A673 (cell line): ENCODE measurements around the gene FAM89A. TPM values are rescaled to one million over a fixed set of nuclear protein-coding genes. Genes with fewer than 3 reads are reported as not detected.
"Not testable (repeated sequence)": the region's sequence is repeated elsewhere in the genome, so short reads cannot be mapped to it uniquely, and the experiment has no call there.

Source experiments
- BruUV-seq: library from RNA; stranded (reverse); fragments of 400-500 nt; replicated peaks from 2 replicates; lab custom pipeline; 2021; lab: Mats Ljungman, UMichigan
- CTCF ChIA-PET: fragments of 300-600 bp; sonication (Branson Sonifier 250); formaldehyde crosslinking; loops from one replicate; lab custom pipeline; 2022; ENCODE audit warnings: antibody characterized with exemption; lab: Charles Lee
- POLR2A ChIA-PET: fragments of 300-600 bp; sonication (Branson Sonifier 250); formaldehyde crosslinking; loops from one replicate; lab custom pipeline; 2022; ENCODE audit warnings: antibody characterized with exemption; ENCODE audit not compliant: low non-redundant PET; lab: Charles Lee
- DNase-seq: peaks from one replicate; pipeline ENCODE4 v3.0.0-alpha.2; 2015; ENCODE audit warnings: low spot score
- H3K27ac ChIP-seq: fragments of 200-600 bp; sonication (generic); 2 replicates; pipeline ENCODE4 v1.5.1; 2016; ENCODE audit warnings: mixed run types, low read depth, mild to moderate bottlenecking, mixed read lengths, antibody characterized with exemption, low read length; ENCODE audit not compliant: poor library complexity, severe bottlenecking
- H3K27me3 ChIP-seq: fragments of 200-600 bp; sonication (generic); replicated peaks from 2 replicates; pipeline ENCODE4 v1.6.1; 2017; ENCODE audit warnings: mixed run types, low read depth, mild to moderate bottlenecking, mixed read lengths, antibody characterized with exemption, low read length; ENCODE audit not compliant: insufficient read depth, poor library complexity
- H3K36me3 ChIP-seq: fragments of 200-600 bp; sonication (generic); 2 replicates; pipeline ENCODE4 v1.6.1; 2016; ENCODE audit warnings: mixed run types, mild to moderate bottlenecking, mixed read lengths, antibody characterized with exemption, low read length; ENCODE audit not compliant: insufficient read depth, poor library complexity, severe bottlenecking
- H3K4me1 ChIP-seq: fragments of 200-600 bp; sonication (generic); 2 replicates; pipeline ENCODE4 v1.6.1; 2017; ENCODE audit warnings: mixed run types, mild to moderate bottlenecking, mixed read lengths, antibody characterized with exemption, low read length; ENCODE audit not compliant: insufficient read depth, poor library complexity, severe bottlenecking
- H3K4me3 ChIP-seq: fragments of 200-600 bp; sonication (generic); 2 replicates; pipeline ENCODE4 v1.5.1; 2016; ENCODE audit warnings: low read depth, mixed run types, mild to moderate bottlenecking, mixed read lengths, low read length; ENCODE audit not compliant: poor library complexity, severe bottlenecking
- H3K9me3 ChIP-seq: fragments of 200-600 bp; sonication (generic); 2 replicates; pipeline ENCODE4 v1.6.1; 2016; ENCODE audit warnings: mixed run types, low read depth, mild to moderate bottlenecking, mixed read lengths, antibody characterized with exemption, low read length; ENCODE audit not compliant: poor library complexity, severe bottlenecking
- EZH2 ChIP-seq: fragments of 200-600 bp; sonication (generic); IDR thresholded peaks from 2 replicates; pipeline ENCODE4 v1.6.1; 2017; ENCODE audit warnings: borderline replicate concordance, low read depth, mild to moderate bottlenecking, mixed read lengths, antibody characterized with exemption, low read length; ENCODE audit not compliant: poor library complexity, severe bottlenecking
- intact Hi-C: fragments of 100-400 bp; cut with micrococcal nuclease; formaldehyde crosslinking; loops from one replicate; pipeline ENCODE4 v1.10.0; 2022; ENCODE audit not compliant: unreplicated experiment
- total RNA-seq: library from RNA; stranded (reverse); gene quantifications from 2 replicates; pipeline ENCODE4 v1.2.3, GENCODE V29; 2021
- TF ChIP-seq, protein P1 (sequence below): fragments of 300-800, 200-600 bp; sonication (generic); conservative IDR thresholded peaks from 2 replicates; pipeline ENCODE4 v1.5.1; 2017; ENCODE audit warnings: low read depth, mild to moderate bottlenecking, antibody characterized with exemption, low read length, moderate library complexity, mixed read lengths

The FAM89A gene
- total RNA-seq, 1 experiment from 2014 or later = 12.1 TPM

DNA sequence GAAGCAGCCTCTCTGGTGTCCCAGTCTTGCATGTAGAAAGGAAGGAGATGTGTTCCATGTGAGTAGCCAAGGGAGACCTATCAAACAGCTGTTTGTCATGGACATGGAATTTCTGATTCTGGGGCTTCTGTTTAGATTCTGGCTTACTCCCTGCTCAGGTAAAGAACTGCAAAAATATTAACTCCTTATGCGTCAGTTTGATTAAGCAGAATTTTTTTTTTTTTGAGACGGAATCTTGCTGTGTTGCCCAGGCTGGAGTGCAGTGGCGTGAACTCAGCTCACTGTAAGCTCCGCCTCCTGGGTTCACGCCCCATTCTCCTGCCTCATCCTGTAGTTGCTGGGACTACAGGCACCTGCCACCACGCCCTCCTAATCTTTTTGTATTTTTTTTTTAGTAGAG is 54.3 kb downstream of the FAM89A start:
- no peak for DNase-seq
- peaks cover 13% of the 10 kb centered on the region for H3K36me3 ChIP-seq
- peaks cover 5% of the 10 kb centered on the region for H3K4me1 ChIP-seq
- H3K27ac ChIP-seq = no peak overlapping the region
- no peak for TF ChIP-seq EZH2
- TF ChIP-seq, protein P1, sequence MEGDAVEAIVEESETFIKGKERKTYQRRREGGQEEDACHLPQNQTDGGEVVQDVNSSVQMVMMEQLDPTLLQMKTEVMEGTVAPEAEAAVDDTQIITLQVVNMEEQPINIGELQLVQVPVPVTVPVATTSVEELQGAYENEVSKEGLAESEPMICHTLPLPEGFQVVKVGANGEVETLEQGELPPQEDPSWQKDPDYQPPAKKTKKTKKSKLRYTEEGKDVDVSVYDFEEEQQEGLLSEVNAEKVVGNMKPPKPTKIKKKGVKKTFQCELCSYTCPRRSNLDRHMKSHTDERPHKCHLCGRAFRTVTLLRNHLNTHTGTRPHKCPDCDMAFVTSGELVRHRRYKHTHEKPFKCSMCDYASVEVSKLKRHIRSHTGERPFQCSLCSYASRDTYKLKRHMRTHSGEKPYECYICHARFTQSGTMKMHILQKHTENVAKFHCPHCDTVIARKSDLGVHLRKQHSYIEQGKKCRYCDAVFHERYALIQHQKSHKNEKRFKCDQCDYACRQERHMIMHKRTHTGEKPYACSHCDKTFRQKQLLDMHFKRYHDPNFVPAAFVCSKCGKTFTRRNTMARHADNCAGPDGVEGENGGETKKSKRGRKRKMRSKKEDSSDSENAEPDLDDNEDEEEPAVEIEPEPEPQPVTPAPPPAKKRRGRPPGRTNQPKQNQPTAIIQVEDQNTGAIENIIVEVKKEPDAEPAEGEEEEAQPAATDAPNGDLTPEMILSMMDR = no peak
- no peaks in the 10 kb centered on the region for H3K9me3 ChIP-seq
- intact Hi-C loops = no loop called here
- CTCF ChIA-PET = no interaction called here
- BruUV-seq = no TSS peak
- no peaks in the 10 kb centered on the region for H3K27me3 ChIP-seq
- H3K4me3 ChIP-seq = no peak overlapping the region
- POLR2A ChIA-PET = no interaction called here

DNA sequence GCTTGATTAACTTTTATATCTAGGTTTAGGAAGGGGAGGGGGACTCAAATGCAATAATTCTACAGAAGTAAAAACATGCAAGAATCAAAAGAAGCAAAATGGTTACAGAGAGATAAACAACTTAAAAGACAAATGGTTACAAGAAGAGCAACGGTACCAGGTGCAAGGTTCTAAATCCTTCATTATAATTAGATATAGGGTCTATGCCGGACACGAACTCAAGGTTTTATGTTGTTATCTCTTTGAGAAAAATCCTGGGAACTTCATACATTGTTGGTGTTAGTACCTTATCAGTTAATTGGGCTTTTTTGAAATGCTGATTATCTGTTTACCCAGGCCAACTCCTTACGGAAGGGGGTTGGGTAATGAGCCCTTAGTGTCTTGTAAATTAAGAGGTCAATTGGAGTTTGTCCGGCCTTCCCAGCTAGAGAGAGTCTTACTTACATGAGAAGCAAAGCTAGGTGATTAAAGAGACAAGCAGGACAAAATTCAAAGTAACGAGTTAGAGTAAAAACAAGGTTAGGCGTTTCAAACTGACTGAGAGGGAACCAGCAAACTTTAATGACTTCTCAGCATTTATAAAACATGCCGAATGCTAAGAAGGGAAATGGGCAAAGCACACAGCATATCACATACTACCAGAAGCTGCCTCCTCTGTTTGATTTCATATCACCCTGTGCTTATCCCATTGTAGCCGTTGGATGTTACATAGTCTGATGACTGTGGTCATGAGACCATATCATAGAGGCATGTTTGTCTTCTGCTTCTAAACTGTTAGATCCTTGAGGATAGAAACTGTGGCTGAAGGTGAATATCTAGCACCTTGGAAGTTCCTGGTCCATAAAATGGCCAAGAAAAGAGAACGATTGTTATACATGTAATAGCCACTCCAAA is 55.2 kb downstream of the FAM89A start:
- H3K4me3 ChIP-seq, H3K9me3 ChIP-seq, intact Hi-C loops, H3K27ac ChIP-seq, CTCF ChIA-PET, BruUV-seq, H3K4me1 ChIP-seq, DNase-seq, H3K27me3 ChIP-seq, POLR2A ChIA-PET: not testable (repeated sequence)
- peaks cover 13% of the 10 kb centered on the region for H3K36me3 ChIP-seq

DNA sequence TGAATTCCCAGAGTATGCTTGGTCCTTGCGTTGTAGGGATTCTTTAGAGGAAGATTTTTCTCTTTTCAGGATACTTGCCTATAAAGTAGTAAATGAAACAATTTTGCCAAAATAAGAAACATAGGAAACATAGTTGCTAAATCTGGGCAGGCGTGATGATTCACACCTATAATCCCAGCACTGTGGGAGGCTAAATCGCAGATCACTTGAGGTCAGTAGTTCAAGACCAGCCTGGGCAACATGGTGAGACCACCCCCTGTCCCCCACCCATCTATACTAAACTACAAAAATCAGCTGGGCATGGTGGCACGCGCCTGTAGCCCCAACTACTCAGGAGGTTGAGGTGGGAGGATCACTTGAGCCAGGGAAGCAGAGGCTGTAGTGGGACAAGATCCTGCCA is 56.2 kb downstream of the FAM89A start:
- Histone ChIP-seq H3K4me1 (peaks cover 9% of the 10 kb centered on the region), H3K27ac (no peak overlapping the region), H3K9me3 (no peaks in the 10 kb centered on the region), H3K4me3 (no peak overlapping the region), H3K36me3 (peaks cover 4% of the 10 kb centered on the region), H3K27me3 (no peaks in the 10 kb centered on the region)
- no peak for TF ChIP-seq EZH2
- TF ChIP-seq, protein P1 = no peak
- BruUV-seq = no TSS peak
- intact Hi-C loops = no loop called here
- ChIA-PET CTCF (interaction anchor here (0.7 kb wide), 1 partner anchor 41 kb away, joined by 7 read pairs; no protein-coding TSS in a partner anchor), POLR2A (no interaction called here)
- no peak for DNase-seq
